Mucosa of descending colon (tissue), 3 donors: Measurements from ENCODE around the gene GBP3. TPM values are rescaled to one million over a fixed set of nuclear protein-coding genes. Genes with fewer than 3 reads are reported as not detected.
"Not testable (repeated sequence)": the region's sequence is repeated elsewhere in the genome, so short reads cannot be mapped to it uniquely, and the experiment has no call there.

Source experiments
- ATAC-seq: fragments of 200-7000 bp; cut with Tn5 transposase; one replicate; pipeline ENCODE4 v1.9.1; 2020; ENCODE audit warnings: mild to moderate bottlenecking, moderate library complexity
- DNase-seq, 3 donors: peaks; one replicate each; pipeline ENCODE4 v3.0.0-alpha.2; 2020
- H3K36me3 ChIP-seq: fragments of 200-600 bp; one replicate; pipeline ENCODE4 v1.8.0; 2021; ENCODE audit warnings: low read depth, mild to moderate bottlenecking
- H3K4me1 ChIP-seq: fragments of 200-600 bp; one replicate; pipeline ENCODE4 v1.8.0; 2021; ENCODE audit warnings: low read depth, mild to moderate bottlenecking
- H3K4me3 ChIP-seq: fragments of 200-600 bp; one replicate; pipeline ENCODE4 v1.8.0; 2021; ENCODE audit warnings: mild to moderate bottlenecking
- H3K9me3 ChIP-seq: fragments of 200-600 bp; one replicate; pipeline ENCODE4 v1.8.0; 2021; ENCODE audit warnings: mild to moderate bottlenecking
- intact Hi-C, 2 donors: fragments of 100-400 bp; cut with DNase I in 1 of 2; cut with micrococcal nuclease in 1 of 2; formaldehyde crosslinking; loops; one replicate each; pipeline versions ENCODE4 v1.11.0 to v1.11.1; 2022; cut with DNase I, micrococcal nuclease
- total RNA-seq, 3 donors: library from RNA; stranded (reverse); fragmentation: NEBNext Ultra II Directional in 2 of 3; extraction: Animal tissue kit (Norgen Biotek cat#: 25700) in 2 of 3; gene quantifications; one replicate each; pipeline versions ENCODE4 v1.2.1 to v1.2.4, GENCODE V29; 2021 to 2023
- TF ChIP-seq, protein P1 (sequence below): fragments of 200-600 bp; IDR thresholded peaks from one replicate; pipeline ENCODE4 v1.8.0; 2022; ENCODE audit warnings: antibody characterized with exemption, mild to moderate bottlenecking
- donor health status: DM: no; HTN: no; CAD: no; lungs with moderate emphysema.
- donor health status: DM: no; HTN: no; CAD: no.
- donor health status: DM: no; HTN: yes; CAD: no.

GBP3 gene
- total RNA-seq, 3 donors from 2014 or later, result 48.4 to 176 (median 60.4) TPM

DNA sequence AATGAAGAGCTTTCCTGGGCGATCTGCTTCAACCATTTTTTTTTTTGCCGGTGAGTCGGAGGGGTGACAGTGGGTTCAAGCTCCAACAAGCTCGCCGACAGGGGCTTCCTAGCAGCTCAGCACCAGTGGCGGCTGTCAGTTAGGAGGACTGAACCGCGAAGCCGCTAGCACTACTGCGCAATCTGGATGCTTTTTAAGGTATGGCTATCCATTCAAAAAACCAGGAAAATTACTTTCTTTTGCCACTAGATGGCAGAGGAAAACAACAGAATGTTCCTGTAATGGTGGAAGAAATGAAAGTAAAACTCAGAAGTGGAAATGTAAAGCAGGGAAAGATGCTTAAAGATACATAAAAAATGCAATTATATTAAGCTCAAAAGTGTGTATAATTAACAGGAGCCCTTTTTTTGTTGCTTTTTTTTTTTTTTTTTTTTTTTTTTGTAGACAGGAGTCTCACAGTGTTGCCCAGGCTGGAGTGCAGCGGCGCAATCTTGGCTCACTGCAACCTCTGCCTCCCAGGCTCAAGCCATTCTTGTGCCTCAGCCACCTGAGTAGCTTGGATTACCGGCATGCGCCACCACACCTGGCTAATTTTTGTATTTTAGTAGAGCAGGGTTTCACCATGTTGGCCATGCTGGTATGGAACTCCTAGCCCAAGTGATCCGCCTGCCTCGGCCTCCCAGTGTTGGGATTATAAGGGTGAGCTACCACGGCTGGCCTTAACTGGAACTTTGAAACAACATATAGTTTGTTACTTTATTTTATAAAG, 38.7 kb downstream of the GBP3 start:
- ATAC-seq, result peak; percentile 75
- intact Hi-C loops, result no loop called here
- H3K36me3 ChIP-seq, result no peaks in the 10 kb centered on the region
- TF ChIP-seq, protein P1, sequence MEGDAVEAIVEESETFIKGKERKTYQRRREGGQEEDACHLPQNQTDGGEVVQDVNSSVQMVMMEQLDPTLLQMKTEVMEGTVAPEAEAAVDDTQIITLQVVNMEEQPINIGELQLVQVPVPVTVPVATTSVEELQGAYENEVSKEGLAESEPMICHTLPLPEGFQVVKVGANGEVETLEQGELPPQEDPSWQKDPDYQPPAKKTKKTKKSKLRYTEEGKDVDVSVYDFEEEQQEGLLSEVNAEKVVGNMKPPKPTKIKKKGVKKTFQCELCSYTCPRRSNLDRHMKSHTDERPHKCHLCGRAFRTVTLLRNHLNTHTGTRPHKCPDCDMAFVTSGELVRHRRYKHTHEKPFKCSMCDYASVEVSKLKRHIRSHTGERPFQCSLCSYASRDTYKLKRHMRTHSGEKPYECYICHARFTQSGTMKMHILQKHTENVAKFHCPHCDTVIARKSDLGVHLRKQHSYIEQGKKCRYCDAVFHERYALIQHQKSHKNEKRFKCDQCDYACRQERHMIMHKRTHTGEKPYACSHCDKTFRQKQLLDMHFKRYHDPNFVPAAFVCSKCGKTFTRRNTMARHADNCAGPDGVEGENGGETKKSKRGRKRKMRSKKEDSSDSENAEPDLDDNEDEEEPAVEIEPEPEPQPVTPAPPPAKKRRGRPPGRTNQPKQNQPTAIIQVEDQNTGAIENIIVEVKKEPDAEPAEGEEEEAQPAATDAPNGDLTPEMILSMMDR, result peak; percentile 42
- H3K4me3 ChIP-seq, result no peak overlapping the region
- DNase-seq, result peak in 1 of 3 donors; percentile 36
- H3K9me3 ChIP-seq, result no peaks in the 10 kb centered on the region
- peaks cover 41% of the 10 kb centered on the region for H3K4me1 ChIP-seq

DNA sequence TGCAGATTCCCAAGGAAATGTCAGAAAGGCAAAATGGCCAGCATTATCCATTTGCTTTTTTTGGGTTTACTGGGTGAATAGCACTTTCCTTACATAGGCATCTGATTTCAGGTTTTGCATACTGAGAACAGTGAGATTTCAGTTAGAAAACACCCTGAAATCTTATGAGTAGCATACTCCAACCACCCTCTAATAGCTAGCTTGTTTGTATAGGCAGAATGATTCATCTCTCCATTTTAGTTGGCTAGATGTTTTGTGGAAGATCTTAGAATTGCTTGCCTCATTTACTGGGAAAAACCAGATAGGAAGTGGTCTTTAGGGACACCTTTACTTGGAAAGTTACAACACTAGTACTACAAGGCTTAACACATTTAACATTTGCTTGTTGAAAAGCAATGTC, 40.6 kb downstream of the GBP3 start:
- DNase-seq (no peak), ATAC-seq (no peak)
- intact Hi-C loops, result no loop called here
- TF ChIP-seq, protein P1, result no peak
- H3K36me3 ChIP-seq, result no peaks in the 10 kb centered on the region
- no peak overlapping the region for H3K4me3 ChIP-seq
- peaks cover 44% of the 10 kb centered on the region for H3K4me1 ChIP-seq
- no peaks in the 10 kb centered on the region for H3K9me3 ChIP-seq

DNA sequence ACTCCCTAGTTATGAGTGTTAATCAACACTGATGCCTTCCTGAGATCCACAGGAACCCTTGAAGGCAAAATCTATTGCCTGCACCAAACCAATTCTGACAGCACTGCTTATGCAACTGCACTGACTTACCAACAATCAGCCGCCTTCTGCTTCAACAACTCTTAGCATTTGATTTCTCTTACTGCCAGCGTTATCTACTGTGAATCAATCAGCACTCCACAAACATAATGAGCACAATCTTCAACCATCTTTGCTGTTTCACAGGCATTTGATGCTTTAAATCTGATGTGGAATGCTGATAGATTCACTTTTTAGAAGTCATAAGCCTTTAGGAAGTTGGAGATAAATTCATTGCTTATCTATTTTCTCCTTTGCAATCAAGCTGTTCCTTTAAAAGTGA, 41.2 kb downstream of the GBP3 start:
- ATAC-seq, H3K36me3 ChIP-seq, DNase-seq, intact Hi-C loops, H3K4me3 ChIP-seq, H3K9me3 ChIP-seq: not testable (repeated sequence)
- H3K4me1 ChIP-seq, result peaks cover 44% of the 10 kb centered on the region

DNA sequence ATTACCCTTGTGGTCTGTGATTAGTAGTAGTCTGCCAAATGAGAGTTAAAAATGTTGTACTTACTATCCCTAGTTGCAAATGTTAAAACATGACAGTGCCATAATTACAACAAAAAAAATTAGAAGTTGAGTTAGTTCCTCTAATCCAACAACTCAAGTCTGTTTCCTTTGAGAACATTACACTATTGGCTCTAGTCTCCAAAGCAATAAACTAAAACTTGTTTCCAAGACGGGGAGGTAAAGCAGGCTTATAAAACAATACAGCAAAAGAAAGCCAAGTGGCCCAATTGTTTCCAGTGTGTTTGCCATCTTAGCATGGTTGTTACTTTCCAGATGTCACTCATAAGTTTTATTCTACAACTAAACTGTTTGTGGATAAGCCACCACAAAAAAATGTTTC, 41.8 kb downstream of the GBP3 start:
- intact Hi-C loops, result no loop called here

DNA sequence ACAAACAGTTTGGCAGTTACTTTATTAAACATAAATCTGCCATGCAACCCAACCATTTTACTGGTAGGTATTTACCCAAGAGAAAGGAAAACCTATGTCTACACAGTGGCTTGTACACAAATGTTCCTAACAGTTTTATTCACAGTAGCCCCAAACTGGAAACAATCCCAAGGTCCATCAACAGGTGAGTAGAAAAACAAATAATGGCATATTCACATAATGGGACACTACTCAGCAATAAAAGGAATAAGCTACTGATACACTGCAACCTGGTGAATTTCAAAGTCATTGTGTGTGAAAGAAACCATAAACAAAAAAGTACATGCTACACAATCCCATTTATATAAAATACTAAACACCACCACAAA, 42.9 kb downstream of the GBP3 start:
- TF ChIP-seq, protein P1, result no peak
- ATAC-seq, result no peak
- Histone ChIP-seq H3K36me3 (no peaks in the 10 kb centered on the region), H3K9me3 (no peaks in the 10 kb centered on the region), H3K4me3 (no peak overlapping the region), H3K4me1 (peaks cover 30% of the 10 kb centered on the region)
- DNase-seq, result no peak
- intact Hi-C loops, result no loop called here

More for the DNA sequence above, 41.8 kb downstream of the GBP3 start:
- TF ChIP-seq, protein P1, result no peak
- no peak overlapping the region for H3K4me3 ChIP-seq
- DNase-seq (no peak), ATAC-seq (peak; percentile 21)
- H3K9me3 ChIP-seq, result no peaks in the 10 kb centered on the region
- H3K4me1 ChIP-seq, result peaks cover 41% of the 10 kb centered on the region
- H3K36me3 ChIP-seq, result no peaks in the 10 kb centered on the region

DNA sequence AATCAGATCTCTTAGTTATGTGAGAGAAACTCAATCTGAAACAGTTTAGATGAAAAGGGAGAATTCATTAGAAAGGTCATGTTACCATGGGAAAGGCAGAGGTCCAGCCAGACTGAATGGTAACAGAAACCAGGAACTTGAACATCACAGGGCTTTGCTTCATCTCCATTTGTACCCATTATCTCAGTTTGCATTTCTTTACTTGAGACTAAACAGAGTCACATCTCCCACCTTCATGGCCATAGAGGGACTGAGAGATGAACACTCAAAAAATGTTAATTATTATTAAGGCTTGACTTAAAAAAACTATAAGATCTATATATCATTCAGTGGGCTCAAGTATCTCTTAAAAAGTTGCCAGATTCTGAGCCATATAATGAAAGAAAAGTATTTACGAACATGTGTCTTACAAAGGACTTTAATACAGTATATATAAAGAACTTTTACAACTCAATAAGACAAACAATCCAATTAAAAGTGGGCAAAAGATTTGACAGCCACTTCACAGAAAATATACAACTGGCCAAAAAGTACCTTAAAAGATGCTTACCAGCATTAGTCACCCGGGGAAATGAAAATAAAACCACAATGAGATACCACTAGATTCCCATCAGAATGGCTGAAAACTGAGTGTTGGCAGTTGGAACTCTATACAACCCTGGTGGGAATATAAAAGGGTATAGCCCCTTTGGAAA, 43.5 kb downstream of the GBP3 start:
- peaks cover 25% of the 10 kb centered on the region for H3K4me1 ChIP-seq
- ATAC-seq, result no peak
- no peak overlapping the region for H3K4me3 ChIP-seq
- H3K9me3 ChIP-seq, result no peaks in the 10 kb centered on the region
- intact Hi-C loops, result no loop called here
- TF ChIP-seq, protein P1, result no peak
- H3K36me3 ChIP-seq, result no peaks in the 10 kb centered on the region
- DNase-seq, result no peak
